HG02642 (cell line): ENCODE measurements around the gene CHMP5.
A peak's percentile ranks its signal among the peaks of the same experiment; 100 is the strongest.

Experiments
- ATAC-seq: cut with Tn5 transposase; IDR thresholded peaks from one replicate; pipeline ENCODE4 v1.9.1; 2021; ENCODE audit warnings: mild to moderate bottlenecking; ENCODE audit not compliant: unreplicated experiment, poor library complexity

The CHMP5 gene

DNA sequence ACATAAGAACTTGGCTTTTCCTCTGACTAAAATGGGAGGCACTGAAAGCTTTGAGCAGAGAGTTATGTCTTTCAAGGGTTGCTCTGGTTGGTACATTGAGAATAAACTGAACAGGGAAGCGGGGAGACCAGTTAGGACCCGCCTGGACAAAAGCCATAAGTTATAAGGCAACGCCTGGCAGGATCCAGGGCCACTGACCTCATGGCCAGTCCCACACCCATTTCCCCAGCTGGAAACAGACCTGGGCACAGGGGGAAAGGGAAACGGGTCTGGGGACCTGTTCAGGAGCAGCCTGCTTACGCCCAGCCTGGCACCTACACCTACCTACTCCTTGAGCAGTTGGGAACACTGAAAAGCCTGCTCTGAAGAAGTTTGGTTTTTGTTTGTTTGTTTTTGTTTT, 23.6 kb upstream of the CHMP5 start:
- no peak for ATAC-seq

- no peak for ATAC-seq
These were observed 22.2 kb upstream of the CHMP5 start for GRCh38 chr9:33242609-33243134.

GRCh38 chr9:33244137-33244784, 20.6 kb upstream of the CHMP5 start:
- ATAC-seq, result no peak

- ATAC-seq, result no peak
These were observed 19.5 kb upstream of the CHMP5 start for GRCh38 chr9:33245341-33245740.

- ATAC-seq, result no peak
These were observed 18.5 kb upstream of the CHMP5 start for GRCh38 chr9:33246269-33246860.

DNA sequence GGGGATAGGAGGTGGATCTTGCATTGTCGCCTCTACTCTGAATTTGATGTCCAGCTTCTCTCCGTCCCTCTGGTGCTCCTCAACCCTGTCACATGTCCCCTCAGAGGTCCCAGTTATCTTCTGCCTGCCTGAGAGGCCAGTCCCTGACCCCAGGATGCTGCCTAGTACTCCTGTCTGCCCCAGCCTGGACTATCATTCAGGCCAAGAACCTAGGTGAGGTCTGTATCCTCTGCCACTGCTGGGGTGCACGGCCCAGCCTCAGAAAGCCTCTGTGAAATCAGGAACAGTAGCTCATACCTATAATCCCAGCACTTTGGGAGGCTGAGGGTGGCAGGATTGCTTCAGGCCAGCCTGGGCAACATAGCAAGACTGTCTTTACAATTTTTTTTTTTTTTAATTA, 16.2 kb upstream of the CHMP5 start:
- ATAC-seq, result peak; percentile 9

- peak; percentile 60 for ATAC-seq
These were observed 15.7 kb upstream of the CHMP5 start for GRCh38 chr9:33249087-33249658.

GRCh38 chr9:33249983-33250382, 14.9 kb upstream of the CHMP5 start:
- ATAC-seq, result no peak

- ATAC-seq, result no peak
These were observed 14.3 kb upstream of the CHMP5 start for GRCh38 chr9:33250458-33250995.

GRCh38 chr9:33254211-33254610, 10.6 kb upstream of the CHMP5 start:
- ATAC-seq, result no peak

DNA sequence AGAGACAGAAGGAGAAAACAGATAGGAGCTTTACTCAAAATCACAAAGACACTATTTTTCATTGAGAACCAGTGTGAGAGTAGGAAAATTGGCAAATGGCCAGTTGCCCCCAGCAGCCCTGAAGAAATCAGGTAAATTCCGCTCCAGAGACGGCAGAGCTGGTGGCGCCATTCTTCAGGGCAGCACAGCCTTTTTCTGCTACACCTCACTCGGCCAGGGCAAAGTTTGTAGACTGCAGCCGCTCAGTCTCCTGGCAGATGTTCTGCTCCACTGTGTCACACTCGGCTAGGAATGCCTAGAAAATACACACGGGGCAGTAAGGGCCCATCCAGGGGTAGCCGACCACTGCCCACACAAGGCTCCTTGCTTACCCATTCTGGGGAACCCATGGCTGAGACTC, 9.8 kb upstream of the CHMP5 start:
- no peak for ATAC-seq

DNA sequence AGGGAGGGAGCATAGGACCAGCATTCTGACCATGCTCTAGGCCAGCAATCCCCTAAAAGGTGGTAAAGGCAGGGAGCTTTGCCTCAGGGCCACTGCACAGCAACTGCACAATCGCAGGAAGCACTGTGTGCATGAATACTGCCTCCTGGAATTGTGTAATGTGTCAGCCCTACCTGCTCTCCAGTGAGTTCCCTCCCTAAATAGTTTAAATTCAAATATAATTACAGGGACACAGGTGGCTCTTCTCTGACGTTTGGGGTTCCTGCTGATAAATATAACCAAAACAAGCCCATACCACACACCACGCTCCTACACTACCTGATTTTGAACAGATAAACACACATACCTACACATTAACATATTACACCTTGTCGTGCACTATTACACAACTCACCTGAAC, 9.4 kb upstream of the CHMP5 start:
- ATAC-seq, result no peak

- ATAC-seq, result no peak
These were observed 8.6 kb upstream of the CHMP5 start for GRCh38 chr9:33256236-33256635.

- ATAC-seq, result no peak
These were observed 7.6 kb upstream of the CHMP5 start for GRCh38 chr9:33257276-33257675.

GRCh38 chr9:33260372-33260771, 4.5 kb upstream of the CHMP5 start:
- ATAC-seq, result no peak

DNA sequence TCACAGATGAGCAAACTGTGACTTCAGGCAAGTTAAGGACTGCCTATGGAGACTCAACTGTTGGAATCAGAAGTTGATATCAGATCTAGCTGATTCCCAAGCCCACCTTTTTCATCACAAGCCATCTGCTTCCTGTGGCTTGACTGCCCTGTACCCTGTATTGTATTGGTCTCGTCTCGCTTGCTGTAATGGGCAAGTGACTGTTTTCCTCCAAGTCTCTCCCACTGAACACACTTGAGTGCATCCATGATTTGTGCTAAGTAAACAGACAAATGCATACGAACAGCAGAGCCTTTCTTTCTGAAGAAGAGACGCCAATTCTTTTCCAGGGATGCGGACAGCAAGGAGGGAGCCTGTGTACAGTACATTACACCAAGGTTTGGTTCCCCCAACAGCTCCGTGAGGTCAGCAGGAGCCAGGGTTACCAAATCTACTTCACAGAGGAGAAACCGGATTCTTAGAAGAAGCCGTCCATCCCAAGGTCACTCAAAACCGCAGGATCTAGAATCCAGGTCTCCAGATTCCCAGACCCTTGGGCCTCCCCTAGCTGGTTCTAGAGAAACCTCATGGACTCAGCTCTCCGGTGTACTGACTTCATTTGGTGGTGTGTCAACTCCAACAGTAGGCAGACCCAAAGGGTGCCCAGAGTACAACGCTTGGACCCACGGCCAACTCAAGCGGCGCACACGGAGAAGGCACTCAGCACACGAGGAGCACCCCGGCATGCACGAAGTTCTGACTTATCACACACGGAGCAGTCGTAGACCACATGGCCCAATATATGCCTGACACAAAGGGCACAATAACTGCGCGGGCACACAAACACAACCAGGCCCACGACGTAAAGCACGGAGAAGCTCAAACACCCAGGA, 1.5 kb upstream of the CHMP5 start:
- ATAC-seq, result peak; percentile 4

GRCh38 chr9:33264003-33264472, 811 bp upstream of the CHMP5 start:
- ATAC-seq, result peak; percentile 43

DNA sequence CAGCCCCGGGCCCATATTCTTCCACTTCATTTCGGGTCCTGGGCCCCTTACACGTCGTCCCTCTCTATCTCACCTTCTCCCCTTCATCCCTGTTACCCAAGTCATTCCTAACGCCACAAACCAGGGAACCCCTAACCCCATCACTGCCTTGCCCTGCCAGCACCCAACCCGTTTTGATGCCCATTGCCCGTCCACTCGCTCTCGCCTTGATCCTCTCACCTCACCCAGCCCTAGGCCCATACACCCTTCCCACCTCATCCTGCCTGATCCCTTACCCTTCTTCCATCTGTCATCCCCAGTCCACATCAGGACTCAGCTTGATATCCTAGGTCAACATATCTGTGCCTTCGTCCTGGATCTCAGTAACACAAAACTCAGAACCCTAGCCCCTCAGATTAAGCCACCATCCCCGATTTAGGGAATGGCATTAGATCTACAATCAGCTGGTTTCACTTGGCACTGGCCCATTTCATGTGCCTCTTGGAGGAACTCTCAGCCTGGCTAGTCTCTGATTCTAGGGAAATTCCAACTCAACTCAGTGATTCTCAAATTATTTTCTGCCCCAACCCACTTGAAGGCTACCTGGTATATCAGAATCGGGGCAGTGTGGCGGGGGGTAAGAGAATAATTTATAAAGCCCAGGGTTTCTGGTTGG, 489 bp downstream of the CHMP5 start:
- no peak for ATAC-seq

DNA sequence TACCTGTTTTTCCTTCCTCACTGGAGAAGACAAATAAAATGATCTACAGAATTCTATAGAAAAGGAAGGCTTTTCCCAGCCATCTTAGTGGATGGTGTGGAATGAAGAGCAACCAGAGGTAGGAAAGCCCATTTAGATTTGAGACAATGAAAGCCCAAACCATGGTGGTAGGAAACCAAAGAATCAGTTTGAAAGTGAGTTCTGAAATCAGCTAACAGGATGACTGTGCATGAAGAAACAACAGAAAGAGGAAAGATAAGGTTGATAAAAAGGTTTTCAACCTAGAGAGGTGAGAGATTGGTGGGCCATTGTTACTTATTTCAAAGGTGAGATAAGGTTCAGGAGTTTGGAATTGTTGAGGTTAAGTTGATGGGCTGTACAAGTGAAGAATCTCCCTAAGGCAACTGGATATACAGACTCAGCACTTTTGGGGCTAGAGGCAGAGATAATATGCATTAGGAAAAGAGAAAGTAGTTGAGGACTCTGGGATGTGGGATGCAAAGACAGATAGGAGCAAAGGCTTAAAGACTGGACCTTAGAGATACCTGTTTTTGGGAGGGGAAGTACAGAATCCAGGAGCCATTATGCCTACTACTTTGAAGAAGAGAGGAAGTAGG, 2.4 kb downstream of the CHMP5 start:
- ATAC-seq, result no peak

- no peak for ATAC-seq
These were observed 5.3 kb downstream of the CHMP5 start for GRCh38 chr9:33270146-33270545.
